ENCODE data around the gene SMYD3.

The SMYD3 gene

GRCh38 chr1:246425895-246426294 is 81.2 kb downstream of the SMYD3 start:
- H3K9me3 ChIP-seq (ENCODE audit: control insufficient read depth in 5 of 5, low read length in 5 of 5) = no peaks in the 10 kb centered on the region
- H3K27me3 ChIP-seq (ENCODE audit: control insufficient read depth in 5 of 5, insufficient read depth in 4 of 5, low read length in 5 of 5) = no peaks in the 10 kb centered on the region
- H3K4me3 ChIP-seq (ENCODE audit: low read depth in 1 of 5, low read length in 5 of 5) = no peak overlapping the region
- H3K27ac ChIP-seq (ENCODE audit: low read depth, low read length) = no peak overlapping the region
- H3K36me3 ChIP-seq (ENCODE audit: control insufficient read depth in 5 of 5, insufficient read depth in 5 of 5, low read length in 5 of 5) = no peaks in the 10 kb centered on the region
- no peak overlapping the region for H3K9ac ChIP-seq (ENCODE audit: low read length in 5 of 5)
- H3K4me1 ChIP-seq (ENCODE audit: control insufficient read depth in 5 of 5, insufficient read depth in 5 of 5, low read length in 5 of 5) = no peaks in the 10 kb centered on the region

GRCh38 chr1:246425139-246425794 is 81.8 kb downstream of the SMYD3 start:
- H3K36me3 ChIP-seq (ENCODE audit: control insufficient read depth in 5 of 5, insufficient read depth in 5 of 5, low read length in 5 of 5) = no peaks in the 10 kb centered on the region
- no peak overlapping the region for H3K4me3 ChIP-seq (ENCODE audit: low read depth in 1 of 5, low read length in 5 of 5)
- H3K4me1 ChIP-seq (ENCODE audit: control insufficient read depth in 5 of 5, insufficient read depth in 5 of 5, low read length in 5 of 5) = no peaks in the 10 kb centered on the region
- no peaks in the 10 kb centered on the region for H3K9me3 ChIP-seq (ENCODE audit: control insufficient read depth in 5 of 5, low read length in 5 of 5)
- no peaks in the 10 kb centered on the region for H3K27me3 ChIP-seq (ENCODE audit: control insufficient read depth in 5 of 5, insufficient read depth in 4 of 5, low read length in 5 of 5)
- no peak overlapping the region for H3K9ac ChIP-seq (ENCODE audit: low read length in 5 of 5)
- H3K27ac ChIP-seq (ENCODE audit: low read depth, low read length) = no peak overlapping the region

- no peak overlapping the region for H3K9ac ChIP-seq (ENCODE audit: low read length in 5 of 5)
- no peak overlapping the region for H3K27ac ChIP-seq (ENCODE audit: low read depth, low read length)
- no peaks in the 10 kb centered on the region for H3K27me3 ChIP-seq (ENCODE audit: control insufficient read depth in 5 of 5, insufficient read depth in 4 of 5, low read length in 5 of 5)
- H3K4me3 ChIP-seq (ENCODE audit: low read depth in 1 of 5, low read length in 5 of 5) = no peak overlapping the region
- no peaks in the 10 kb centered on the region for H3K36me3 ChIP-seq (ENCODE audit: control insufficient read depth in 5 of 5, insufficient read depth in 5 of 5, low read length in 5 of 5)
- H3K9me3 ChIP-seq (ENCODE audit: control insufficient read depth in 5 of 5, low read length in 5 of 5) = peaks cover 0 to 3% (median 0%) of the 10 kb centered on the region in 5 donors
- H3K4me1 ChIP-seq (ENCODE audit: control insufficient read depth in 5 of 5, insufficient read depth in 5 of 5, low read length in 5 of 5) = no peaks in the 10 kb centered on the region
These were observed 86.8 kb downstream of the SMYD3 start for GRCh38 chr1:246420300-246420699.

- no peak overlapping the region for H3K9ac ChIP-seq (ENCODE audit: low read length in 5 of 5)
These were observed 88.3 kb downstream of the SMYD3 start for GRCh38 chr1:246418565-246419312.

GRCh38 chr1:246417813-246418564 is 89.1 kb downstream of the SMYD3 start:
- H3K4me1 ChIP-seq (ENCODE audit: control insufficient read depth in 5 of 5, insufficient read depth in 5 of 5, low read length in 5 of 5) = no peaks in the 10 kb centered on the region
- no peak overlapping the region for H3K9ac ChIP-seq (ENCODE audit: low read length in 5 of 5)
- no peaks in the 10 kb centered on the region for H3K36me3 ChIP-seq (ENCODE audit: control insufficient read depth in 5 of 5, insufficient read depth in 5 of 5, low read length in 5 of 5)
- H3K27ac ChIP-seq (ENCODE audit: low read depth, low read length) = no peak overlapping the region
- no peaks in the 10 kb centered on the region for H3K27me3 ChIP-seq (ENCODE audit: control insufficient read depth in 5 of 5, insufficient read depth in 4 of 5, low read length in 5 of 5)
- H3K4me3 ChIP-seq (ENCODE audit: low read depth in 1 of 5, low read length in 5 of 5) = no peak overlapping the region
- peaks cover 0 to 3% (median 0%) of the 10 kb centered on the region in 5 donors for H3K9me3 ChIP-seq (ENCODE audit: control insufficient read depth in 5 of 5, low read length in 5 of 5)

More at GRCh38 chr1:246418565-246419312, 88.3 kb downstream of the SMYD3 start:
- Histone ChIP-seq H3K9me3 (ENCODE audit: control insufficient read depth in 5 of 5, low read length in 5 of 5) (peaks cover 0 to 3% (median 0%) of the 10 kb centered on the region in 5 donors), H3K4me3 (ENCODE audit: low read depth in 1 of 5, low read length in 5 of 5) (no peak overlapping the region), H3K27ac (ENCODE audit: low read depth, low read length) (no peak overlapping the region), H3K27me3 (ENCODE audit: control insufficient read depth in 5 of 5, insufficient read depth in 4 of 5, low read length in 5 of 5) (no peaks in the 10 kb centered on the region), H3K4me1 (ENCODE audit: control insufficient read depth in 5 of 5, insufficient read depth in 5 of 5, low read length in 5 of 5) (no peaks in the 10 kb centered on the region), H3K36me3 (ENCODE audit: control insufficient read depth in 5 of 5, insufficient read depth in 5 of 5, low read length in 5 of 5) (no peaks in the 10 kb centered on the region)

- no peaks in the 10 kb centered on the region for H3K27me3 ChIP-seq (ENCODE audit: control insufficient read depth in 5 of 5, insufficient read depth in 4 of 5, low read length in 5 of 5)
- H3K4me3 ChIP-seq (ENCODE audit: low read depth in 1 of 5, low read length in 5 of 5) = no peak overlapping the region
- H3K27ac ChIP-seq (ENCODE audit: low read depth, low read length) = no peak overlapping the region
These were observed 89.8 kb downstream of the SMYD3 start for GRCh38 chr1:246417152-246417812.

GRCh38 chr1:246416261-246416660 is 90.8 kb downstream of the SMYD3 start:
- Histone ChIP-seq H3K27ac (ENCODE audit: low read depth, low read length) (no peak overlapping the region), H3K4me3 (ENCODE audit: low read depth in 1 of 5, low read length in 5 of 5) (no peak overlapping the region), H3K27me3 (ENCODE audit: control insufficient read depth in 5 of 5, insufficient read depth in 4 of 5, low read length in 5 of 5) (no peaks in the 10 kb centered on the region), H3K9ac (ENCODE audit: low read length in 5 of 5) (no peak overlapping the region), H3K36me3 (ENCODE audit: control insufficient read depth in 5 of 5, insufficient read depth in 5 of 5, low read length in 5 of 5) (no peaks in the 10 kb centered on the region), H3K4me1 (ENCODE audit: control insufficient read depth in 5 of 5, insufficient read depth in 5 of 5, low read length in 5 of 5) (no peaks in the 10 kb centered on the region), H3K9me3 (ENCODE audit: control insufficient read depth in 5 of 5, low read length in 5 of 5) (peaks cover 0 to 5% (median 0%) of the 10 kb centered on the region in 5 donors)

More at GRCh38 chr1:246417152-246417812, 89.8 kb downstream of the SMYD3 start:
- Histone ChIP-seq H3K4me1 (ENCODE audit: control insufficient read depth in 5 of 5, insufficient read depth in 5 of 5, low read length in 5 of 5) (no peaks in the 10 kb centered on the region), H3K9ac (ENCODE audit: low read length in 5 of 5) (no peak overlapping the region), H3K36me3 (ENCODE audit: control insufficient read depth in 5 of 5, insufficient read depth in 5 of 5, low read length in 5 of 5) (no peaks in the 10 kb centered on the region), H3K9me3 (ENCODE audit: control insufficient read depth in 5 of 5, low read length in 5 of 5) (peaks cover 0 to 3% (median 0%) of the 10 kb centered on the region in 5 donors)

GRCh38 chr1:246415028-246415427 is 92.1 kb downstream of the SMYD3 start:
- no peak overlapping the region for H3K9ac ChIP-seq (ENCODE audit: low read length in 5 of 5)
- H3K27ac ChIP-seq (ENCODE audit: low read depth, low read length) = no peak overlapping the region
- peaks cover 0 to 5% (median 0%) of the 10 kb centered on the region in 5 donors for H3K9me3 ChIP-seq (ENCODE audit: control insufficient read depth in 5 of 5, low read length in 5 of 5)
- H3K4me1 ChIP-seq (ENCODE audit: control insufficient read depth in 5 of 5, insufficient read depth in 5 of 5, low read length in 5 of 5) = no peaks in the 10 kb centered on the region
- no peaks in the 10 kb centered on the region for H3K27me3 ChIP-seq (ENCODE audit: control insufficient read depth in 5 of 5, insufficient read depth in 4 of 5, low read length in 5 of 5)
- H3K4me3 ChIP-seq (ENCODE audit: low read depth in 1 of 5, low read length in 5 of 5) = no peak overlapping the region
- no peaks in the 10 kb centered on the region for H3K36me3 ChIP-seq (ENCODE audit: control insufficient read depth in 5 of 5, insufficient read depth in 5 of 5, low read length in 5 of 5)

- no peak overlapping the region for H3K27ac ChIP-seq (ENCODE audit: low read depth, low read length)
- no peak overlapping the region for H3K4me3 ChIP-seq (ENCODE audit: low read depth in 1 of 5, low read length in 5 of 5)
- H3K36me3 ChIP-seq (ENCODE audit: control insufficient read depth in 5 of 5, insufficient read depth in 5 of 5, low read length in 5 of 5) = no peaks in the 10 kb centered on the region
- H3K9ac ChIP-seq (ENCODE audit: low read length in 5 of 5) = no peak overlapping the region
- H3K27me3 ChIP-seq (ENCODE audit: control insufficient read depth in 5 of 5, insufficient read depth in 4 of 5, low read length in 5 of 5) = no peaks in the 10 kb centered on the region
- no peaks in the 10 kb centered on the region for H3K4me1 ChIP-seq (ENCODE audit: control insufficient read depth in 5 of 5, insufficient read depth in 5 of 5, low read length in 5 of 5)
- H3K9me3 ChIP-seq (ENCODE audit: control insufficient read depth in 5 of 5, low read length in 5 of 5) = peaks cover 0 to 3% (median 0%) of the 10 kb centered on the region in 5 donors
These were observed 93.6 kb downstream of the SMYD3 start for GRCh38 chr1:246413430-246413829.
